Neural cell (in vitro differentiated cells): ENCODE data around the gene ZBTB7C. TPM values are rescaled to one million over a fixed set of nuclear protein-coding genes. Genes with fewer than 3 reads are reported as not detected.

Source experiments
- H2AFZ ChIP-seq: fragments of 200-600, 300-800 bp; sonication (generic), shearing (Covaris generic); 2 replicates; pipeline ENCODE4 v1.6.0; 2014; ENCODE audit warnings: low read depth, mild to moderate bottlenecking, antibody characterized with exemption, low read length, moderate library complexity
- H3F3A ChIP-seq: fragments of 200-600 bp; shearing (Covaris generic); 2 replicates; pipeline ENCODE4 v1.6.1; 2016; ENCODE audit warnings: mild to moderate bottlenecking, moderate library complexity, mixed read lengths, antibody characterized with exemption, low read length; ENCODE audit not compliant: insufficient read depth, poor library complexity, severe bottlenecking
- H3K27ac ChIP-seq: fragments of 200-600, 300-800 bp; sonication (generic), shearing (Covaris generic); 2 replicates; pipeline ENCODE4 v1.5.1; 2014; ENCODE audit warnings: mild to moderate bottlenecking, low read length, moderate library complexity
- H3K27me3 ChIP-seq: fragments of 300-800, 200-600 bp; sonication (generic), shearing (Covaris generic); 2 replicates; pipeline ENCODE4 v1.6.0; 2014; ENCODE audit warnings: mild to moderate bottlenecking, low read depth, low read length, moderate library complexity; ENCODE audit not compliant: insufficient read depth
- H3K36me3 ChIP-seq: fragments of 300-800, 200-600 bp; sonication (generic), shearing (Covaris generic); 2 replicates; pipeline ENCODE4 v1.5.1; 2014; ENCODE audit warnings: mild to moderate bottlenecking, antibody characterized with exemption, low read length, moderate library complexity; ENCODE audit not compliant: insufficient read depth
- H3K4me2 ChIP-seq: fragments of 300-800, 200-600 bp; sonication (generic), shearing (Covaris generic); 2 replicates; pipeline ENCODE4 v1.6.0; 2014; ENCODE audit warnings: mild to moderate bottlenecking, low read length
- H3K4me3 ChIP-seq: fragments of 300-800, 200-600 bp; sonication (generic), shearing (Covaris generic); 2 replicates; pipeline ENCODE4 v1.5.1; 2014; ENCODE audit warnings: mild to moderate bottlenecking, low read length, moderate library complexity
- H3K79me2 ChIP-seq: fragments of 200-600 bp; shearing (Covaris generic); replicated peaks from 2 replicates; pipeline ENCODE4 v1.6.0; 2014; ENCODE audit warnings: mild to moderate bottlenecking, low read length, moderate library complexity; ENCODE audit not compliant: insufficient read depth
- H3K9ac ChIP-seq: fragments of 300-800, 200-600 bp; sonication (generic), shearing (Covaris generic); 2 replicates; pipeline ENCODE4 v1.6.1; 2016; ENCODE audit warnings: mild to moderate bottlenecking, low read length, mixed read lengths
- H3K9me2 ChIP-seq: fragments of 200-600 bp; shearing (Covaris generic); 2 replicates; pipeline ENCODE4 v1.6.1; 2016; ENCODE audit warnings: mild to moderate bottlenecking, low read length, mixed read lengths; ENCODE audit not compliant: insufficient read depth
- H3K9me3 ChIP-seq: fragments of 200-600, 300-800 bp; sonication (generic), shearing (Covaris generic); 2 replicates; pipeline ENCODE4 v1.6.1; 2016; ENCODE audit warnings: mild to moderate bottlenecking, mixed run types, low read length, moderate library complexity, mixed read lengths
- H4K20me1 ChIP-seq: fragments of 200-600 bp; shearing (Covaris generic); 2 replicates; pipeline ENCODE4 v1.6.1; 2016; ENCODE audit warnings: mild to moderate bottlenecking, mixed run types; ENCODE audit not compliant: insufficient read depth
- EP300 ChIP-seq: fragments of 450-650 bp; conservative IDR thresholded peaks from 2 replicates; pipeline ENCODE4 v1.6.1; 2014; ENCODE audit warnings: antibody characterized with exemption, mild to moderate bottlenecking, moderate library complexity; ENCODE audit not compliant: poor library complexity, severe bottlenecking
- EZH2 ChIP-seq: fragments of 200-600, 300-800 bp; shearing (Covaris generic), sonication (generic); IDR thresholded peaks from 2 replicates; pipeline ENCODE4 v1.6.1; 2014; ENCODE audit warnings: antibody characterized with exemption, low read length, borderline replicate concordance, mild to moderate bottlenecking; ENCODE audit not compliant: insufficient read depth, poor library complexity, severe bottlenecking
- MXI1 ChIP-seq: fragments of 450-650 bp; conservative IDR thresholded peaks from 2 replicates; pipeline ENCODE4 v1.6.1; 2014; ENCODE audit warnings: antibody characterized with exemption, mild to moderate bottlenecking; ENCODE audit not compliant: poor library complexity, severe bottlenecking
- POLR2AphosphoS5 ChIP-seq: IDR thresholded peaks from 2 replicates; pipeline ENCODE4 v1.6.1; 2012
- RAD21 ChIP-seq: fragments of 450-650 bp; conservative IDR thresholded peaks from 2 replicates; pipeline ENCODE4 v1.6.1; 2014; ENCODE audit warnings: antibody characterized with exemption, mild to moderate bottlenecking, moderate library complexity
- SMC3 ChIP-seq: fragments of 450-650 bp; conservative IDR thresholded peaks from 2 replicates; pipeline ENCODE4 v1.6.1; 2014; ENCODE audit warnings: antibody characterized with exemption, mild to moderate bottlenecking, moderate library complexity; ENCODE audit not compliant: poor library complexity
- TAF1 ChIP-seq: IDR thresholded peaks from 2 replicates; pipeline ENCODE4 v1.6.1; 2012; ENCODE audit warnings: low read depth
- polyA plus RNA-seq: library from polyadenylated mRNA; depleted of rRNA; stranded (reverse); fragments of >200 nt; gene quantifications from 2 replicates; pipeline ENCODE4 v1.2.3, GENCODE V29; 2014
- TF ChIP-seq, protein P1 (sequence below): fragments of 450-650 bp; IDR thresholded peaks from 2 replicates; pipeline ENCODE4 v1.5.1; 2014; ENCODE audit warnings: antibody characterized with exemption, mild to moderate bottlenecking, moderate library complexity; ENCODE audit not compliant: poor library complexity, severe bottlenecking
- TF ChIP-seq, protein P2 (sequence below): IDR thresholded peaks from 2 replicates; pipeline ENCODE4 v1.6.1; 2012; ENCODE audit warnings: borderline replicate concordance

Gene ZBTB7C
- polyA plus RNA-seq, 1 donor from 2014 or later, result 2.4 TPM

DNA sequence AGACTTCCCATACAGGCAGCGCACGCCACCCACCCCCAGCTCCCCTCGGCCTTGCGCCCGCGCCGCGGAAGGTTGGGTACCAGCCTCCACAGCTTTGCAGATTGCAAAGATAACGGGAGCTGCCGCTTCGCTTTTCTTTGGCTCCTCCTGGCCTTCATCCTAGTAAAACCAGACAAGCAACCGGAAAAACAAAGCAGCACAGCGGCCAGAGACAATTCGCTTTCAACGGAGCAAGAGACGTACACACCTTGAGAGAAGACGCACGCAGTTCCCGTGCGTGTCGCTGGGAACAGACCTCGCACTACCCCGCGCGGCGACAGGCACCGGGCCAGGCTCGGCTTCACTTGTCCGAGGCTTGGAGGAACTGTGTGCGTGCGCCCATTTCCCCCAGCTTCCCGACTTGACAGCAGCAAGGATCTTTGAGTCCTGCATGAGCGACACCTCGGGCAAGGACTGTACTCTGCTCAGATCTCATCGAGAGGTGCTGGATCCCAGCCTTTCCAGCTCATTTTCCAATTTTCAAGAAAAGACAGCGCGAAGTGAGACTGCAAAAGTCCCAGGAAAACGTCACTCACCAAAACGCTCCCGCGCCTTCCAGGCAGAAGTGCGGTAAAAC lies 964 bp downstream of the ZBTB7C start:
- H4K20me1 ChIP-seq, result no peaks in the 10 kb centered on the region
- H3K79me2 ChIP-seq, result no peaks in the 10 kb centered on the region
- H3K9me2 ChIP-seq, result no peaks in the 10 kb centered on the region
- peak overlapping the region; percentile 66 for H3K9ac ChIP-seq
- H2AFZ ChIP-seq, result no peak overlapping the region
- no peaks in the 10 kb centered on the region for H3K36me3 ChIP-seq
- peak overlapping the region; percentile 87 for H3K4me3 ChIP-seq
- H3K27ac ChIP-seq, result no peak overlapping the region
- no peaks in the 10 kb centered on the region for H3F3A ChIP-seq
- TF ChIP-seq TAF1, result no peak
- TF ChIP-seq POLR2AphosphoS5, result no peak
- TF ChIP-seq, protein P1, sequence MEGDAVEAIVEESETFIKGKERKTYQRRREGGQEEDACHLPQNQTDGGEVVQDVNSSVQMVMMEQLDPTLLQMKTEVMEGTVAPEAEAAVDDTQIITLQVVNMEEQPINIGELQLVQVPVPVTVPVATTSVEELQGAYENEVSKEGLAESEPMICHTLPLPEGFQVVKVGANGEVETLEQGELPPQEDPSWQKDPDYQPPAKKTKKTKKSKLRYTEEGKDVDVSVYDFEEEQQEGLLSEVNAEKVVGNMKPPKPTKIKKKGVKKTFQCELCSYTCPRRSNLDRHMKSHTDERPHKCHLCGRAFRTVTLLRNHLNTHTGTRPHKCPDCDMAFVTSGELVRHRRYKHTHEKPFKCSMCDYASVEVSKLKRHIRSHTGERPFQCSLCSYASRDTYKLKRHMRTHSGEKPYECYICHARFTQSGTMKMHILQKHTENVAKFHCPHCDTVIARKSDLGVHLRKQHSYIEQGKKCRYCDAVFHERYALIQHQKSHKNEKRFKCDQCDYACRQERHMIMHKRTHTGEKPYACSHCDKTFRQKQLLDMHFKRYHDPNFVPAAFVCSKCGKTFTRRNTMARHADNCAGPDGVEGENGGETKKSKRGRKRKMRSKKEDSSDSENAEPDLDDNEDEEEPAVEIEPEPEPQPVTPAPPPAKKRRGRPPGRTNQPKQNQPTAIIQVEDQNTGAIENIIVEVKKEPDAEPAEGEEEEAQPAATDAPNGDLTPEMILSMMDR, result peak; percentile 27
- no peak for TF ChIP-seq EZH2
- TF ChIP-seq EP300, result no peak
- TF ChIP-seq, protein P2, sequence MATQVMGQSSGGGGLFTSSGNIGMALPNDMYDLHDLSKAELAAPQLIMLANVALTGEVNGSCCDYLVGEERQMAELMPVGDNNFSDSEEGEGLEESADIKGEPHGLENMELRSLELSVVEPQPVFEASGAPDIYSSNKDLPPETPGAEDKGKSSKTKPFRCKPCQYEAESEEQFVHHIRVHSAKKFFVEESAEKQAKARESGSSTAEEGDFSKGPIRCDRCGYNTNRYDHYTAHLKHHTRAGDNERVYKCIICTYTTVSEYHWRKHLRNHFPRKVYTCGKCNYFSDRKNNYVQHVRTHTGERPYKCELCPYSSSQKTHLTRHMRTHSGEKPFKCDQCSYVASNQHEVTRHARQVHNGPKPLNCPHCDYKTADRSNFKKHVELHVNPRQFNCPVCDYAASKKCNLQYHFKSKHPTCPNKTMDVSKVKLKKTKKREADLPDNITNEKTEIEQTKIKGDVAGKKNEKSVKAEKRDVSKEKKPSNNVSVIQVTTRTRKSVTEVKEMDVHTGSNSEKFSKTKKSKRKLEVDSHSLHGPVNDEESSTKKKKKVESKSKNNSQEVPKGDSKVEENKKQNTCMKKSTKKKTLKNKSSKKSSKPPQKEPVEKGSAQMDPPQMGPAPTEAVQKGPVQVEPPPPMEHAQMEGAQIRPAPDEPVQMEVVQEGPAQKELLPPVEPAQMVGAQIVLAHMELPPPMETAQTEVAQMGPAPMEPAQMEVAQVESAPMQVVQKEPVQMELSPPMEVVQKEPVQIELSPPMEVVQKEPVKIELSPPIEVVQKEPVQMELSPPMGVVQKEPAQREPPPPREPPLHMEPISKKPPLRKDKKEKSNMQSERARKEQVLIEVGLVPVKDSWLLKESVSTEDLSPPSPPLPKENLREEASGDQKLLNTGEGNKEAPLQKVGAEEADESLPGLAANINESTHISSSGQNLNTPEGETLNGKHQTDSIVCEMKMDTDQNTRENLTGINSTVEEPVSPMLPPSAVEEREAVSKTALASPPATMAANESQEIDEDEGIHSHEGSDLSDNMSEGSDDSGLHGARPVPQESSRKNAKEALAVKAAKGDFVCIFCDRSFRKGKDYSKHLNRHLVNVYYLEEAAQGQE, result no peak
- no peak for TF ChIP-seq RAD21
- TF ChIP-seq MXI1, result peak; percentile 51
- TF ChIP-seq SMC3, result peak; percentile 36
- peaks cover 47% of the 10 kb centered on the region for H3K27me3 ChIP-seq
- H3K9me3 ChIP-seq, result no peaks in the 10 kb centered on the region
- peak overlapping the region; percentile 88 for H3K4me2 ChIP-seq

DNA sequence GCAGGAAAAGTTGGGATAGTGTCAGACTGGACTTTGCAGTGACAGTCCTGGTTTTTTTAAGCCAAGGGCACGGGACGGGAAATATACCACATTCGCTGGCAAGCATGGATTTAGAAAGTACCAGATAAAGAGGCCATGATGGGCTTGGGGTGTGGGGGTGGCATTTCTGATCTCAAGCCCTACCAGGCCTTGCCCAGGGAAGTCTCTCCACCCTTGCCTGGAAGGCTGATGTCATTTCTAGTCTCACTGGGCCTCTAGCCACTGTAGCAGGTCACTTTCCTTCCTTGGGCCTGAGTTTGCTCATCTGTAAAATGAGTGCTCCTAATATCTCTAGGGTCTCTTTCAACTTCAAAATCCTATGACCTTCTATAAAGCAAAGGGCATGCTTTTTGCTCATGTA lies 1.8 kb downstream of the ZBTB7C start:
- H3K4me2 ChIP-seq, result peak overlapping the region; percentile 88
- no peak overlapping the region for H3K9ac ChIP-seq
- no peak overlapping the region for H3K27ac ChIP-seq
- no peaks in the 10 kb centered on the region for H3K9me2 ChIP-seq
- peaks cover 47% of the 10 kb centered on the region for H3K27me3 ChIP-seq
- H3F3A ChIP-seq, result no peaks in the 10 kb centered on the region
- no peaks in the 10 kb centered on the region for H4K20me1 ChIP-seq
- TF ChIP-seq SMC3 (no peak), EP300 (no peak)
- H3K79me2 ChIP-seq, result no peaks in the 10 kb centered on the region
- no peaks in the 10 kb centered on the region for H3K9me3 ChIP-seq
- H2AFZ ChIP-seq, result no peak overlapping the region
- peak overlapping the region; percentile 87 for H3K4me3 ChIP-seq
- H3K36me3 ChIP-seq, result no peaks in the 10 kb centered on the region
